Endothelial cell of coronary artery (primary cell): Measurements from ENCODE around the gene FLCN. TPM values are rescaled to one million over a fixed set of nuclear protein-coding genes. Genes with fewer than 3 reads are reported as not detected.

Experiments
- total RNA-seq: library from RNA; depleted of rRNA; stranded (reverse); fragments of >200 nt; gene quantifications from 2 replicates; pipeline ENCODE4 v1.2.3, GENCODE V29; 2014

Gene FLCN, protein sequence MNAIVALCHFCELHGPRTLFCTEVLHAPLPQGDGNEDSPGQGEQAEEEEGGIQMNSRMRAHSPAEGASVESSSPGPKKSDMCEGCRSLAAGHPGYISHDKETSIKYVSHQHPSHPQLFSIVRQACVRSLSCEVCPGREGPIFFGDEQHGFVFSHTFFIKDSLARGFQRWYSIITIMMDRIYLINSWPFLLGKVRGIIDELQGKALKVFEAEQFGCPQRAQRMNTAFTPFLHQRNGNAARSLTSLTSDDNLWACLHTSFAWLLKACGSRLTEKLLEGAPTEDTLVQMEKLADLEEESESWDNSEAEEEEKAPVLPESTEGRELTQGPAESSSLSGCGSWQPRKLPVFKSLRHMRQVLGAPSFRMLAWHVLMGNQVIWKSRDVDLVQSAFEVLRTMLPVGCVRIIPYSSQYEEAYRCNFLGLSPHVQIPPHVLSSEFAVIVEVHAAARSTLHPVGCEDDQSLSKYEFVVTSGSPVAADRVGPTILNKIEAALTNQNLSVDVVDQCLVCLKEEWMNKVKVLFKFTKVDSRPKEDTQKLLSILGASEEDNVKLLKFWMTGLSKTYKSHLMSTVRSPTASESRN
- total RNA-seq = 33.4 and 37.0 TPM in 2 replicates

DNA sequence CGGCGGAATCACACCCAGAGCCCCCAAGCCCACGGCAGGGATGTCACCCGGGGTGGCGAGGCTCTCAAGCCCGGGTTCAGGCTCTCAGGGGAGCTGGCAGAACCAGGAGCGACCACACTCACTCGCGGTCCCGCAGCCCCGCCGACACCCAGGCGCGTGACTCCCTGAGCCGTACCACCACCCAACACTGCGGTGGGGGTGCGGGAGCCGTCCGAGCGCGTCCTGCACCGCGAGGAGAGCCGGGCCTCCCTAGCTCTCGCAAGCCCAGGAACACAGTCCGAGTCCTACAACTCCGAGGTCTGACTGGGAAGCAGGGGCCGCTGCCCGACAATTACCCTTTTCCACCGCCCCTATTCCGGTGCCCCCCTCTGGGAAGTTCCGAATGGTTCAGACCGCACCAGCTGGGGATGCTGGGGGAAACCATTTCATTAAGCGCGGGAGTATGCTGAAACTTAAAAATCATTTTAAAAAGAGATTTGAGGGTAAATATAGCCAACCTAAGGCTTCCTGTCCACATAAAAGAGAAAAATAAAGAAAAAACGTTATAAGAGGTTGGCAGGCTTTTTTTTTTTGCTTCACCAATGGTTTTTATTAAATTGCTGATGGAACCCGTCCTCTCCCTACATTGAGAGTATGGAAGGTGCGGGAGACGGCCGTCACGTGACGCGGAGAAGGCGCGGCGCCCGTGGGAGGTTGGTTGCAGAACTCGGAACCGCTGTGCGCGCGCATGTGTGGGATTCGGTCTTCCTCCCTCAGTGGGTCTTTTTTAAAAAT, at the start of gene FLCN:
FLCN (minus strand) TSS at position 143 of the 774 bp plus-strand sequence. CDS start 9,031 bp downstream, outside the sequence.

DNA sequence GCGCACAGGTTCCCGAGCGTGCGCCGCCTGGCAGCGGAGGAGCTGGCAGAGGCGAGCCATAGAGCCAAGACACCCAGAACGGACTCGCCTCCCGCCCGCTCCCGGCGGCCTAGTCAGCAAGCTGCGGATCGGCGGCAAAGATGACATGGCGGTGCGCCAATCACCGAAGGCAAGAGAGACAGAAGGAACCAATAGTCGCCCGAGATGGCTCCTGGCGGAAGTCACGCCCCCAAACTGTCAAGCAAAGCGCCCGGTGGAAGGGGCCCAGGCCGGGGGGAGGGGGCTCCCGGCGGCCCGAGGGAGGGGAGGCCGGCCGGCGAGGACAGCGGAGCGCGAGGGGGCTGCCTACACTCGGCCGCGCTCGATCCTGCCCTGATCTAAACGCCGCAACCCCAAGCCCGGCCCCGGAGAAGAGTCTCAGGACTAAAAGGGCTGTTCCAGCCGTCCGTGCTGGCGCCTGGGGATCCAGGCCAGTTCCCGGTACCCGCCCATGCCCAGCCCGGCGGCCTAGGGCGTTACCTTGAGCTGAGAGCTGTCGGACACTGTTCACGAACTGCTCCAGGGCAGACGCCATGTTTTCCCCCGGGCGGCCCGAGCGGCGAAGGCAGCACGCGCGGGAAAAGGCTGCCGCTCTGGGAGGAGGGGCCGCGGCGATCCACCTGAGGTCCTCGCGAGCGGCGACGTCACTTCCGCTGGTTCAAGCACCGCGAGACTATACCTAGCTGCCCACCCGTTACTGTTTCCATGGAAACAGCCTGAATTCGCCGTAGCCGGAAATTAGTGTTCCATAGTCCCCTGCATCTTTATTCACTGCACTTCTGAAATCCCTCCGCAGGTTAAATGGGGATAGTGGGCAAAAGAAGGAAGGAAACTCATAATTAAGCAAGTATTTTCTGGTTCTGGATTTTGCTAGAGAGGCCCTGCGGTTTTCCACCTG, 43.9 kb upstream of the FLCN start, which contains the start of gene COPS3:
COPS3 (minus strand) TSS at position 634 of the 937 bp plus-strand sequence; CDS start at position 574, 60 bp downstream.

DNA sequence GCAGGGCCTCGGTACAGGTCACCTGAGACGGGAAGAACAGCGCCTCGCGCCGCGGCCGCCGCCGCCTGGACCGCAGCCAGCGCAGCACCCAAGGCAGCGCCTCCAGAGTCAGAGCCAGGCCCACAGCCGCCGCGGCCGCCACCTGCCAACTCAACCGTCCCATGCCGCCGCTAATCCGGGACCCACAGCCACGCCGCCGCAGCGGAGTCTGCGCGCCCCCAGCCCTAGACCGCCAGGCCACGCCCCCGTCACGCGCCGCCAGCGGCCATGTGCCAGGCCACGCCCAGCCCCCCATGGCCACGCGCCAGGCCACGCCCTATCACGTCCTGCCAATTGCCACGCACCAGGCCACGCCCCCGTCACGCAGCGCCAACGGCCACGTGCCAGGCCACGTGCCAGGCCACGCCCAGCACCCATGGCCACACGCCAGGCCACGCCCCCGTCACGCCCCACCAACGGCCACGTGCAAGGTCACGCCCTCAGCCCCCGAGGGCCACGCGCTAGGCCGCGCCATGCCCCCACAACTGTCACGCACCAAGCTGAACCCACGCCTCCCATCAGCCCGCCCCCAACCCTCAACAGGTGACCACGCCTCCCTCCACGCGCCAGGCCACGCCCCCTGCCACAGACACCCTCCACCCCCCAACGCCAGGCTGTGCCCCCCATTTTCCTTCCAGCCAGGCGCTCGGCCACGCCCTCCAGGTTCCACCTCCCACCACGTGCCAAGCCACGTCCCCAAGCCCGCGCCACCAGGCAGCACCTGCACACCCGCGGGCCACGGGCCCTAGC, 30.6 kb downstream of the FLCN start, which contains the start of gene PLD6:
PLD6 (minus strand) TSS at position 210 of the 789 bp plus-strand sequence; CDS start at position 163, 47 bp downstream.

Other genes with a start within 250 kb of the FLCN start
- 95.6 and 137 TPM in 2 replicates for gene MPRIP, start 194.7 kb downstream of the FLCN start, total RNA-seq
- gene PLD6, start 30.8 kb downstream of the FLCN start, total RNA-seq = 0.66 and 1.3 TPM in 2 replicates
- gene COPS3, start 44.1 kb upstream of the FLCN start, total RNA-seq = 64.7 and 77.8 TPM in 2 replicates
- 0.81 and 1.3 TPM in 2 replicates for gene NT5M, start 66.2 kb upstream of the FLCN start, total RNA-seq
- 8.4 and 10.4 TPM in 2 replicates for gene MED9, start 239.8 kb upstream of the FLCN start, total RNA-seq